ENCODE measurements around the gene PLEKHD1. TPM values are rescaled to one million over a fixed set of nuclear protein-coding genes. Genes with fewer than 3 reads are reported as not detected.

PLEKHD1 gene
- total and polyA plus RNA-seq, 2 of the 8 experiments (the other 6 are each of a cell fraction or from before 2014, with no cell fraction given) = 0.24 to 0.48 TPM

GRCh38 chr14:69569859-69570258 is 85.3 kb downstream of the PLEKHD1 start (continued):
- TF ChIP-seq CHD7 (IDR thresholded peaks at IDR 0.05; ENCODE audit: insufficient replicate concordance, low read length) (no peak), SIN3A (conservative IDR thresholded peaks at IDR 0.05 in 1 of 2, IDR thresholded peaks at IDR 0.05 in 1 of 2; ENCODE audit: low read depth in 1 of 2, low read length in 2 of 2) (no peak), CHD1 (IDR thresholded peaks at IDR 0.05; ENCODE audit: low read depth, low read length) (no peak), ASH2L (IDR thresholded peaks at IDR 0.05; ENCODE audit: low read length) (no peak)
